ENCODE results near the gene IGF1R. TPM values are rescaled to one million over a fixed set of nuclear protein-coding genes. Genes with fewer than 3 reads are reported as not detected.

Gene IGF1R
- total and polyA plus RNA-seq, 2 of the 8 experiments (the other 6 are each of a cell fraction or from before 2014, with no cell fraction given), result 32.9 to 109 TPM

DNA sequence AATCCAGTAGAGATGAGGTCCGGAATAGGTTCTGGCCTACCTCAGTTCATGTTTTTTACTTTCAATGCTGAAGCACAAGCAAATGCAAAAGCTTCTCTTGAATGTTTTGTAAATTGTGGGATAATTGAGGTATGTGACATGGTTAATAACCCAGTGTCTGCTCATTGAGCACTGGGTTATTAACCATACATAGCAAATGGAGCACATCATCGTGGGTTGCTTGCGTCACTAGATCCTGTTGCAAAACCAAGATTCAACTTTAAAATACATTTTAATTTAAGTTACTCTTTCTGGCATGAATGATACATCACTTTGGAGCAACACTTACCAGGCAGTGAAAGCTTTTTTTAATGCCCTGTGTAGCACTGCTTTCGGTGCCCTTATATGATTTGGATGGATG is 165.6 kb downstream of the IGF1R start (continued):
- no peak for TF ChIP-seq CHD7 (IDR thresholded peaks at IDR 0.05; ENCODE audit: insufficient replicate concordance, low read length)
- TF ChIP-seq ATF2 (IDR thresholded peaks at IDR 0.05; ENCODE audit: low read length), result no peak
- TF ChIP-seq SUZ12 (IDR thresholded peaks at IDR 0.05; ENCODE audit: low read length), result no peak
- TF ChIP-seq ZNF274 (IDR thresholded peaks at IDR 0.05; ENCODE audit: borderline replicate concordance, extremely low read depth, low read length), result no peak
- TF ChIP-seq ASH2L (IDR thresholded peaks at IDR 0.05; ENCODE audit: low read length), result no peak
- TF ChIP-seq SP4 (IDR thresholded peaks at IDR 0.05; ENCODE audit: low read length), result no peak
- TF ChIP-seq CREB1 (IDR thresholded peaks at IDR 0.05), result no peak
- TF ChIP-seq SAP30 (IDR thresholded peaks at IDR 0.05; ENCODE audit: insufficient read depth, insufficient replicate concordance, low read length), result no peak
- TF ChIP-seq TAF1 (IDR thresholded peaks at IDR 0.05; ENCODE audit: low read depth, low read length), result no peak
- TF ChIP-seq TEAD4 (IDR thresholded peaks at IDR 0.05; ENCODE audit: low read depth, low read length), result no peak
- TF ChIP-seq CHD1 (IDR thresholded peaks at IDR 0.05; ENCODE audit: low read depth, low read length), result no peak
- TF ChIP-seq SIX5 (IDR thresholded peaks at IDR 0.05; ENCODE audit: low read depth, low read length), result no peak
